ENCODE data around the gene PDZD4.

PDZD4 gene

DNA sequence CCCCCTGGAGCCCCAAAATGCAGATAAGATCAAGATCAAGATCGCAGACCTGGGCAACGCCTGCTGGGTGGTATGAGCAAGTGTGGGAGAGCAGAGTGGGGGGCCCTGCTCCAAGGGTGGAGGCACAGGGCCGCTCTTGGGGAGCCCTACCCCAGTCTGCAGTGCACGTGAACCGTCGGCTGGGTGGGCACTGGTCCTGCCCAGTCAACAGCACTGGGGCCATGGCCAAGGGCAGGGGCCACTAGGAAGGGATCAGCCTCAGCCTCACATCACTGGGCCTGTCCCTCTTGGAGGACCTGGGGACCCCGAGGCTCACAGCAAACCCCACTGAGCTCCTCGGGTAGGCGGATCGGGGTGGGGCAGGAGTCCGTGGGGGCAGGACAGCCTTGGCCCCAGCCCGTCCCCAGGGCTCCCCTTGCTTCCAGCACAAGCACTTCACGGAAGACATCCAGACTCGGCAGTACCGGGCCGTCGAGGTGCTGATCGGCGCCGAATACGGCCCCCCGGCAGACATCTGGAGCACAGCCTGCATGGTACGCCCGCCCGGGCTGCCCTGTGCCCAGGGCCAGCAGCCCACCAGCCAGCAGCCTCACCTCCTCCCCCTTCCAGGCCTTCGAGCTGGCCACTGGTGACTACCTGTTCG lies 45.9 kb downstream of the PDZD4 start:
- no peak for DNase-seq (ENCODE audit: low read depth)
- TF ChIP-seq, protein P1, sequence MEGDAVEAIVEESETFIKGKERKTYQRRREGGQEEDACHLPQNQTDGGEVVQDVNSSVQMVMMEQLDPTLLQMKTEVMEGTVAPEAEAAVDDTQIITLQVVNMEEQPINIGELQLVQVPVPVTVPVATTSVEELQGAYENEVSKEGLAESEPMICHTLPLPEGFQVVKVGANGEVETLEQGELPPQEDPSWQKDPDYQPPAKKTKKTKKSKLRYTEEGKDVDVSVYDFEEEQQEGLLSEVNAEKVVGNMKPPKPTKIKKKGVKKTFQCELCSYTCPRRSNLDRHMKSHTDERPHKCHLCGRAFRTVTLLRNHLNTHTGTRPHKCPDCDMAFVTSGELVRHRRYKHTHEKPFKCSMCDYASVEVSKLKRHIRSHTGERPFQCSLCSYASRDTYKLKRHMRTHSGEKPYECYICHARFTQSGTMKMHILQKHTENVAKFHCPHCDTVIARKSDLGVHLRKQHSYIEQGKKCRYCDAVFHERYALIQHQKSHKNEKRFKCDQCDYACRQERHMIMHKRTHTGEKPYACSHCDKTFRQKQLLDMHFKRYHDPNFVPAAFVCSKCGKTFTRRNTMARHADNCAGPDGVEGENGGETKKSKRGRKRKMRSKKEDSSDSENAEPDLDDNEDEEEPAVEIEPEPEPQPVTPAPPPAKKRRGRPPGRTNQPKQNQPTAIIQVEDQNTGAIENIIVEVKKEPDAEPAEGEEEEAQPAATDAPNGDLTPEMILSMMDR (IDR thresholded peaks at IDR 0.05; ENCODE audit: insufficient read depth, low read depth, low read length, missing control alignments) = no peak
- H3K4me3 ChIP-seq (ENCODE audit: low read depth, low read length) = no peak overlapping the region

DNA sequence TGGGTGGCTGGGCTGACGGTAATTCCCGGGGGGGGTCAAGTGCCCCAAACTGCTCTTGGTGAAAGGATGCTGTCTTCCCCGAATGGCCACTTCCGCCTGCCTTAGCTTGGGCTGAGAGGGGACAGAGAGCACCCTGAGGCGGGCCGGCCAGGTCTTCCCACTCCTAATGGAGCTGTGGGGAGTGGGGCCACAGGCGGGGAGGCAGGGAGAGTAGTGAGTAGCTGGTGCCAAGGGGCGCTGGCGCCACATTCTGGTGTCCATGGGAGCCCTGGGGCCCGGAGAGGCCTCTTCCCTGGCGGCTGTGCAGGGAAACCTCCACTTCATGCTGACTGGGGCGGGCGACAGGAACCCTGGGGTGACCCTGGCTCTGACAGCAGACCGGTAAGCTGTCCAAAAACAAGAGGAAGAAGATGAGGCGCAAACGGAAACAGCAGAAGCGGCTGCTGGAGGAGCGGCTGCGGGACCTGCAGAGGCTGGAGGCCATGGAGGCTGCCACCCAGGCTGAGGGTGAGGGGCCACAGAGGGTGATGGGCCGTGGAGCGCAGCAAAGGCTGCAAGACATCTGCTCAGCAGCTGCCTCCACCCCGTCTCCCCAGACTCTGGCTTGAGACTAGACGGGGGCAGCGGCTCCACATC lies 46.8 kb downstream of the PDZD4 start:
- H3K4me3 ChIP-seq (ENCODE audit: low read depth, low read length) = no peak overlapping the region
- TF ChIP-seq, protein P1 (IDR thresholded peaks at IDR 0.05; ENCODE audit: insufficient read depth, low read depth, low read length, missing control alignments) = no peak
- no peak for DNase-seq (ENCODE audit: low read depth)

DNA sequence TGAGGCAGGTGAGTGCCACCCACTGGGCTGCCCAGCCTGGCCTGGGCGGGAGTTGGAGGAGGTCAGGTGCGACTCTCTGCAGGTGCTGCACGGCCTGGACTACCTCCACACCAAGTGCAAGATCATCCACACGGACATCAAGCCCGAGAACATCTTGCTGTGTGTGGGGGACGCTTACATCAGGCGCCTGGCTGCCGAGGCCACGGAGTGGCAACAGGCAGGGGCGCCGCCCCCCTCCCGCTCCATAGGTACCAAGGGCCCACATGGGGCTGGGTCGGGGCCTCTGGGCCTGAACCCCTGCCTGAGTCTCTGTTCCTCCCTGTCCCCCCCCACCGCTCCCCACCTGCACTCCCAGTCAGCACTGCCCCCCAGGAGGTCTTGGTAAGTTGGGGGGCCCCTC lies 47.5 kb downstream of the PDZD4 start:
- DNase-seq (ENCODE audit: low read depth) = no peak
- TF ChIP-seq, protein P1 (IDR thresholded peaks at IDR 0.05; ENCODE audit: insufficient read depth, low read depth, low read length, missing control alignments) = no peak
- no peak overlapping the region for H3K4me3 ChIP-seq (ENCODE audit: low read depth, low read length)

DNA sequence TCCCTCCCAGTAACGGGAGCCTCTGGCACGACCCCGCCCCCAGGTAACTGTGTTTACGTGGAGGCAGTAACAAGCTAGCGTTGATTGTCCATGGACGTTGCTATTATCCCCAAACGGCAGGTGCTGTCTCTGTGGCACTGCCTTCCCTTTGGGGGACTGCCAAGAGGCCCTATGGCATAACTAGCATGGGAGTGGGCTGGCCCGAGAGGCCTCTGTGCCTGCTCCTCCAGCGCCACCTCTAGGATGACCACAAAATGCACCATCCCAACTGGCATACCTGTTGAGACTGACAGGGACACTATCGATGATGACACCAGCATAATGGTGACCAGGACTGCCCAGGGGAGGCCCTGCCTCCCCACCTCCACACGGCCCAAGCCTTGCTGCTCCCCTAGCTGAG lies 48.0 kb downstream of the PDZD4 start:
- DNase-seq (ENCODE audit: low read depth) = no peak
- TF ChIP-seq, protein P1 (IDR thresholded peaks at IDR 0.05; ENCODE audit: insufficient read depth, low read depth, low read length, missing control alignments) = no peak
- no peak overlapping the region for H3K4me3 ChIP-seq (ENCODE audit: low read depth, low read length)

DNA sequence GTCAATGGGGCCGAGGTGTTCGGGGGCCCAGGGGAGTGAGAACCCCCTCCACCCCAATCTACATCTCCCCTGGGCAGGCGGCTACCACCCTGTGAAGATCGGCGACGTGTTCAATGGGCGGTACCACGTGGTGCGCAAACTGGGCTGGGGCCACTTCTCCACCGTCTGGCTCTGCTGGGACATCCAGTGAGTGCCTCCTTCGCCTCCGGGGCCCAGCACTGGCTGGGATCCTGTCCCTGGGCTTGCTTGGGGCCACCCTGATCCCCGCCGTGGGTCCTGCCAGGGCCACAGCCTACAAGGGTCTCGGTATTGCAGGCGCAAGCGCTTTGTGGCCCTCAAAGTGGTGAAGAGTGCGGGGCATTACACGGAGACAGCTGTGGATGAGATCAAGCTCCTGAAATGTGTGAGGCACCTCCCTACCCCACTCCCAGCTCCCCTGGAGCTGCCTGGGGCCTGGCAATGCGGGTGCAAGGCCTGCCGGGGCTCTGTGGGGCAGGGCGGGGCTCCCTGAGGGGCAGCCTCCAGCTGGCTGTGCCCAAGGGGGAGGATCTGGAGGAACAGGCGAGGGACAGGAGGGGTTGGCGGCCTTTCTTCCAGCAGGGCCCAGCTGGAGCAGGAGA lies 48.8 kb downstream of the PDZD4 start:
- DNase-seq (ENCODE audit: low read depth) = no peak

DNA sequence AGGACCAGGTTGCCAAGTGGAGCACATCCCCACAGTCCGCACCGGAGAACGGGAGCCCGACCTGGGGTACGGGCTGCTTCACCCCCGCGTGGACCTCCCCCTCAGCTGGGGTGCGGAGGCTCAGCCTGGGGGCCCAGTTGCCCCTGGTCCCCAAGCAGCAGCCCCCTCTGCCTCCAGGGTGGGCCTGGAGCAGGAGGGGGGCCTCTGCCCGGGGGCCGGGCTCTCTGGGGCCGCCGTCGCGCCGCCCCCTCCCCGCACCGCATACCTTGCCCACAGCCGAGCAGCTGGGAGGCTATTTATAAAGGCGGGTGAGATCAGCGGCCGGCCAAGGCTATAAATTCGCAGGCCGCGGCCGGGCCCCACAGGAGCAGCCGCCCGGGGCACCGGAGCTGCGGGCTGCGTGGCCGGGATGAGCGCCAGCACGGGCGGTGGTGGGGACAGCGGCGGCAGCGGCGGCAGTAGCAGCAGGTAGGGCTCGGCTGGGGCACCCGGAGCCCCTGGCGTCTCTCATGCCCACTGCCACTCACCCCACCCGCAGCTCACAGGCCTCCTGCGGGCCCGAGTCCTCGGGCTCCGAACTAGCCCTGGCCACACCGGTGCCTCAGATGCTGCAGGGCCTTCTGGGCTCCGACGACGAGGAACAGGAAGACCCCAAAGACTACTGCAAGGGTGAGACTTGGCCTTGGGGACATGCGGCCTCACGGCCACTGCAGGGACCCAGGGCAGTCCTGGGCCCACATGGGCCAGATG lies 49.5 kb downstream of the PDZD4 start, which contains the start of gene SRPK3:
SRPK3 (plus strand) TSS at position 364 of the 750 bp plus-strand sequence; CDS start at position 410, 46 bp downstream.
- TF ChIP-seq, protein P1 (IDR thresholded peaks at IDR 0.05; ENCODE audit: insufficient read depth, low read depth, low read length, missing control alignments) = no peak
- no peak for DNase-seq (ENCODE audit: low read depth)
- no peak within 1 kb of the TSS for H3K4me3 ChIP-seq (ENCODE audit: low read depth, low read length)

More for the DNA sequence above, 48.8 kb downstream of the PDZD4 start:
- H3K4me3 ChIP-seq (ENCODE audit: low read depth, low read length) = no peak overlapping the region
- TF ChIP-seq, protein P1 (IDR thresholded peaks at IDR 0.05; ENCODE audit: insufficient read depth, low read depth, low read length, missing control alignments) = no peak
